SK-N-SH (cell line): ENCODE results near the gene CLPSL1. TPM values are rescaled to one million over a fixed set of nuclear protein-coding genes. Genes with fewer than 3 reads are reported as not detected.

ENCODE experiments used
- CTCF ChIA-PET: fragments of 300-600, 350-600 bp; formaldehyde crosslinking; extraction: SDS; loops from one replicate; lab custom pipeline; 2021; lab: Yijun Ruan, JAX
- POLR2A ChIA-PET: fragments of 350-600 bp; sonication (Branson Sonifier 250); formaldehyde crosslinking; extraction: SDS; loops from one replicate; lab custom pipeline; 2020; ENCODE audit warnings: antibody characterized with exemption, inconsistent platforms; lab: Yijun Ruan, JAX
- DNase-seq: peaks from one replicate; pipeline ENCODE4 v3.0.0; 2012
- H2AFZ ChIP-seq: fragments of 200-600 bp; sonication (generic); 2 replicates; pipeline ENCODE4 v1.8.1; 2016; ENCODE audit warnings: antibody characterized with exemption, mild to moderate bottlenecking, low read depth
- H3F3A ChIP-seq: fragments of 200-600 bp; sonication (generic); replicated peaks from 2 replicates; pipeline ENCODE3; 2016; ENCODE audit warnings: antibody characterized with exemption, mild to moderate bottlenecking; ENCODE audit not compliant: insufficient read depth
- H3K27ac ChIP-seq, 2 experiments: fragments of 200-500 bp in 1 of 2; fragments of 200-600 bp in 1 of 2; sonication (Bioruptor generic) in 1 of 2; sonication (generic), shearing (Covaris generic) in 1 of 2; 2 replicates each; pipeline versions ENCODE4 v1.5.1 to v1.6.1; 2014 to 2016; ENCODE audit warnings: low read depth in 2 of 2, inconsistent platforms in 1 of 2, low read length in 1 of 2, mild to moderate bottlenecking in 1 of 2, mixed read lengths in 1 of 2
- H3K27me3 ChIP-seq: fragments of 200-600 bp; sonication (generic), shearing (Covaris generic); 2 replicates; pipeline ENCODE4 v1.6.1; 2016; ENCODE audit warnings: mixed run types; ENCODE audit not compliant: insufficient read depth
- H3K36me3 ChIP-seq, 2 experiments: fragments of 200-500 bp in 1 of 2; fragments of 200-600 bp in 1 of 2; sonication (Bioruptor generic) in 1 of 2; sonication (generic) in 1 of 2; replicated peaks in 1 of 2; 2 replicates each; pipeline versions ENCODE3 to v1.5.1; 2014 to 2016; ENCODE audit warnings: low read length in 1 of 2, mild to moderate bottlenecking in 1 of 2; ENCODE audit not compliant: insufficient read depth in 2 of 2, control insufficient read depth in 1 of 2
- H3K4me1 ChIP-seq, 2 experiments: fragments of 200-500 bp in 1 of 2; fragments of 200-600 bp in 1 of 2; sonication (Bioruptor generic) in 1 of 2; sonication (generic), shearing (Covaris generic) in 1 of 2; 2 replicates each; pipeline versions ENCODE4 v1.5.1 to v1.6.1; 2014 to 2016; ENCODE audit warnings: low read depth in 1 of 2, low read length in 1 of 2, mixed run types in 1 of 2; ENCODE audit not compliant: insufficient read depth in 2 of 2, control insufficient read depth in 1 of 2
- H3K4me2 ChIP-seq: fragments of 200-600 bp; sonication (generic), shearing (Covaris generic); 2 replicates; pipeline ENCODE4 v1.6.1; 2017; ENCODE audit warnings: mixed run types
- H3K4me3 ChIP-seq, 2 experiments: fragments of 200-500 bp in 1 of 2; fragments of 200-600 bp in 1 of 2; sonication (Bioruptor generic) in 1 of 2; sonication (generic), shearing (Covaris generic) in 1 of 2; 2 replicates each; pipeline versions ENCODE4 v1.5.1 to v1.8.1; 2014 to 2016; ENCODE audit warnings: low read depth in 2 of 2, inconsistent platforms in 1 of 2, low read length in 1 of 2, mild to moderate bottlenecking in 1 of 2, mixed read lengths in 1 of 2, moderate library complexity in 1 of 2
- H3K79me2 ChIP-seq: fragments of 200-600 bp; sonication (generic); 2 replicates; pipeline ENCODE4 v1.8.1; 2017; ENCODE audit warnings: mild to moderate bottlenecking; ENCODE audit not compliant: insufficient read depth
- H3K9ac ChIP-seq: fragments of 200-600 bp; sonication (generic); 2 replicates; pipeline ENCODE4 v1.6.1; 2017; ENCODE audit warnings: mixed run types
- H3K9me2 ChIP-seq: fragments of 200-600 bp; sonication (generic); 2 replicates; pipeline ENCODE4 v1.6.1; 2017; ENCODE audit warnings: mixed run types
- H3K9me3 ChIP-seq: fragments of 200-600 bp; sonication (generic); 2 replicates; pipeline ENCODE4 v1.6.1; 2017; ENCODE audit warnings: mixed run types, mild to moderate bottlenecking, moderate library complexity
- H4K20me1 ChIP-seq: fragments of 200-600 bp; sonication (generic); 2 replicates; pipeline ENCODE4 v1.6.1; 2017; ENCODE audit warnings: mild to moderate bottlenecking, mixed run types; ENCODE audit not compliant: insufficient read depth
- CHD2 ChIP-seq: fragments of 150-350 bp; IDR thresholded peaks from 2 replicates; pipeline ENCODE4 v1.6.1; 2018; ENCODE audit warnings: low read length; ENCODE audit not compliant: partially characterized antibody
- FOSL2 ChIP-seq: IDR thresholded peaks from 2 replicates; pipeline ENCODE4 v1.4.0; 2012; ENCODE audit warnings: low read depth, mild to moderate bottlenecking, moderate library complexity, borderline replicate concordance
- FOXJ3 ChIP-seq: sonication (generic); formaldehyde crosslinking; IDR thresholded peaks from 2 replicates; pipeline ENCODE4 v1.5.1; 2020; ENCODE audit warnings: mild to moderate bottlenecking, missing genetic modification reagents
- FOXM1 ChIP-seq: IDR thresholded peaks from 2 replicates; pipeline ENCODE4 v1.4.0; 2012; ENCODE audit warnings: low read depth, mild to moderate bottlenecking
- GATA2 ChIP-seq: sonication (generic); formaldehyde crosslinking; IDR thresholded peaks from 2 replicates; pipeline ENCODE4 v1.5.0; 2020; ENCODE audit warnings: mild to moderate bottlenecking, missing genetic modification reagents
- IRF3 ChIP-seq: fragments of 150-350 bp; IDR thresholded peaks from 2 replicates; pipeline ENCODE4 v1.6.1; 2016; ENCODE audit warnings: mild to moderate bottlenecking, low read depth, low read length
- MAX ChIP-seq: IDR thresholded peaks from 2 replicates; pipeline ENCODE4 v1.4.0; 2012; ENCODE audit warnings: low read depth
- NFIC ChIP-seq: IDR thresholded peaks from 2 replicates; pipeline ENCODE4 v1.4.0; 2012; ENCODE audit warnings: borderline replicate concordance
- PBX3 ChIP-seq: IDR thresholded peaks from 2 replicates; pipeline ENCODE4; 2012
- REST ChIP-seq: IDR thresholded peaks from 2 replicates; pipeline ENCODE4 v1.6.1; 2012; ENCODE audit warnings: mild to moderate bottlenecking, low read depth, low read length, moderate library complexity
- RFX5 ChIP-seq: IDR thresholded peaks from 2 replicates; pipeline ENCODE4 v1.6.1; 2012; ENCODE audit warnings: mild to moderate bottlenecking, improper control_type of control experiment, low read length
- RXRA ChIP-seq: IDR thresholded peaks from 2 replicates; pipeline ENCODE4 v1.4.0; 2012; ENCODE audit warnings: low read depth, mild to moderate bottlenecking, borderline replicate concordance
- TCF12 ChIP-seq: IDR thresholded peaks from 2 replicates; pipeline ENCODE4 v1.4.0; 2012
- USF1 ChIP-seq: IDR thresholded peaks from 2 replicates; pipeline ENCODE4 v1.4.0; 2012; ENCODE audit warnings: low read depth, borderline replicate concordance
- USF2 ChIP-seq: fragments of 150-350 bp; IDR thresholded peaks from 2 replicates; pipeline ENCODE4 v1.6.1; 2017; ENCODE audit warnings: antibody characterized with exemption, low read length, low read depth, borderline replicate concordance
- WGBS: methylation state at CpG from one replicate; pipeline ENCODE4 v1.1.6; 2017; ENCODE audit warnings: low lambda C conversion rate; 5-methylcytosine and 5-hydroxymethylcytosine counted together
- polyA plus RNA-seq, 3 experiments: library from polyadenylated mRNA; depleted of rRNA; stranded (reverse); fragments of >200 nt; gene quantifications; 2 replicates each; pipeline ENCODE4 v1.2.3, GENCODE V29; 2012

The CLPSL1 gene
- polyA plus RNA-seq, 1 of the 3 experiments (the other 2 are of a cell fraction): not detected

- 36% methylated on average over 3 of the region's 3 CpGs for WGBS
- DNase-seq: no peak
- H3K9me3 ChIP-seq: no peaks in the 10 kb centered on the region
- H3K4me2 ChIP-seq: no peak overlapping the region
- H3K4me1 ChIP-seq: no peaks in the 10 kb centered on the region
- no peaks in the 10 kb centered on the region; the same call in 1 of the 2 replicates for H3K27me3 ChIP-seq
- H3K27ac ChIP-seq: no peak overlapping the region
- H2AFZ ChIP-seq: no peak overlapping the region
- no peaks in the 10 kb centered on the region for H3K79me2 ChIP-seq
- H3K36me3 ChIP-seq: no peaks in the 10 kb centered on the region
- no peak overlapping the region for H3K9ac ChIP-seq
- no peaks in the 10 kb centered on the region for H4K20me1 ChIP-seq
- H3F3A ChIP-seq: no peaks in the 10 kb centered on the region
- POLR2A ChIA-PET: no interaction called here
- H3K9me2 ChIP-seq: no peaks in the 10 kb centered on the region
- no peak for TF ChIP-seq FOSL2
- TF ChIP-seq USF1: no peak
- no peak for TF ChIP-seq REST
- TF ChIP-seq RXRA: no peak
- TF ChIP-seq IRF3: no peak
- TF ChIP-seq USF2: no peak
- TF ChIP-seq NFIC: no peak
- TF ChIP-seq GATA2 (CRISPR knock-in tag): no peak
- no peak for TF ChIP-seq FOXJ3 (CRISPR knock-in tag)
- TF ChIP-seq TCF12: no peak
- TF ChIP-seq FOXM1: no peak
- TF ChIP-seq MAX: no peak
- TF ChIP-seq RFX5: no peak
- no peak for TF ChIP-seq CHD2
- no peak for TF ChIP-seq PBX3
- no peak overlapping the region for H3K4me3 ChIP-seq
- CTCF ChIA-PET: interaction anchor here (1.1 to 3.3 kb wide), 4 partner anchors 16 to 233 kb away, joined by 3 to 13 read pairs (median 6); partner anchors contain the start of gene ARMC12
Observed at GRCh38 chr6:35755278-35755924, 25.4 kb upstream of the CLPSL1 start.
